HG03139 (cell line): ENCODE data around the gene NFS1.

ENCODE experiments used
- ATAC-seq: cut with Tn5 transposase; IDR thresholded peaks from one replicate; pipeline ENCODE4 v1.9.1; 2021; ENCODE audit not compliant: unreplicated experiment

Gene NFS1

DNA sequence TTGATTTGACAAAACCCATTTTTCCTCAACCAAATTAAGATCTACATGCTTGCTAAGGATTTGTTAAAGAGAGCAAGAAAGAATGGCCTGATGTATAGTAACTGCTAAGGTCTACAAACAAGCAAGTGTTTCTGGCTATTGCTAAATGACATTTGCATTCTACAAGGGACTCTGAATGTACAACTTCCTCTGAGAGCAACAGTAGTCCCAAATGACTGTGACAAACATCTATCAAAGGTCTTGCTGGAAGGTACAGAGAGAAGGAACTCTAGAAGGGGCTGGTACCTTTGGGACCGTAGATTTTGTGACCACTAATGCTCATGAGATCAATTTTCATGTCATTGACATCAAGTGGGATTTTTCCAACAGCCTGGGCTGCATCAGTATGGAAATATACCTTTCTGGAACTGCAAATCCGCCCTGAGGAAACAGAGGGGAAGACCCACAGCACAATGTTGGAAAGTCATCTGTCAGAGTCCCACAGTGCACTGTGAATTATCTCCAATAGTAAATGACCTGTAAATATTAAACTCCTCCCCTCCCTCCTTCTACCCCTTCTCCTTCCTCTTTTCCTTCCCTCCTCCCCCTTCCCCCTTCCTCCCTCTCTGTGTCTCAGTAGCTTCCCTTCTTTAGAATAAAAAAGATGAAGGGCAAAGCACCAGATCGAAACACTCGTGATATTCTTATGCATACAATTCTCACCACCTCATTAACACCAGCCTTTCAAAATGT is 18.5 kb downstream of the NFS1 start:
- ATAC-seq: no peak

DNA sequence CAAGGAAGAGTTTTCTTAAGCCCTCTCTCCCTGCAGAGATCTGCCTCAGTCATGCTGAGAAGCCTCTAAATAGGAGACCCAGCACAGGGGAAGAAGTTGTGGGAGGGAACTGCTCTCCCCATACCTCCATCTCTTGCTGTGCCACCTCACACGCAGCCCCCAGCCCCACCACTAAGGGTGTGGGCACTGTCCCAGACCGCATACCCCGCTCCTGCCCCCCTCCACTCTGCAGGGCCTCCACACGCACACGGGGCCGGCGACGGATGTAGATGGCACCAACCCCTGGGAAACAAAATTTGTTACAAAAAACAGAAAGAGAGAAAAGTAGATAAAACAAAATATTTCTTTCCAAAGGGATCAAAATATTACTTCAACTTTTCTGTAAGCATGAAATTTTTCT is 24.2 kb downstream of the NFS1 start:
- ATAC-seq: no peak

DNA sequence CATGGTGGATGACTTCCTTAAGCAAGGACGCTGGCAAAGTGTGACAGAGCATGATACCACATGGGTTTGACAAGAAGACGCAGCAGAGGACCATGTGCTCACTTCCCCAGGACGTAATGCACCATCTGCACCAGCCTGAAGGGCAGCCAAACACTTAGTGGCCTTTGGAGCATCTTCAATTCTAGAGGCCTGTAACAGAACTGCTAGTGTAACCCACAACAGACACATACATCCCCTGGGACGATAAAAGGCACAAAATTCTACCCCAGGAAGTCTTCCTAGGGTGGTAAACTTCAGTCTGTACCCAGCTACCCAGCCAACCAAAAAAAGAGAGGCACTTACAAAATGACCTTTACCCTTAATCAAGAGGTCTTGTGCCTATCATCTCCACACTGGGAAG is 25.3 kb downstream of the NFS1 start:
- no peak for ATAC-seq

DNA sequence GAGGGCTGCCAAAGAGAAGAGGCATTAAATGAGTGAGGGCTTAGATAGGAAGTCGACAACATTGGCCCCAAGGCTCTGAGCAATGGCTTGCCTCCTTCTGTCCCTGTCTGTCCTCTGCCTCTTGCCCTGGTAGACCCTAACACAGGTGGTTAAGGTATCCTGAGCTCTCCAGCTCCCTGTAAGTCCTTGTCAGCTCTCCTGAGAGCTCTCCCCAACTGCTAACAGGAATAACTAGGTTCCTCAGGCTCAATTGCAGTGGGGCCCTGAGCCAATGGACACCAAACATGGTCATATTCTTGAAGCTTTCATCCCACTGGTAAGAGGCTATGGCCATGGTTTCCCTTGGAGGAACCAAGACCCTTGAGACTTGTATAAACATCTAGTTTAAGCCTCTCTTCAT is 29.5 kb downstream of the NFS1 start:
- no peak for ATAC-seq

DNA sequence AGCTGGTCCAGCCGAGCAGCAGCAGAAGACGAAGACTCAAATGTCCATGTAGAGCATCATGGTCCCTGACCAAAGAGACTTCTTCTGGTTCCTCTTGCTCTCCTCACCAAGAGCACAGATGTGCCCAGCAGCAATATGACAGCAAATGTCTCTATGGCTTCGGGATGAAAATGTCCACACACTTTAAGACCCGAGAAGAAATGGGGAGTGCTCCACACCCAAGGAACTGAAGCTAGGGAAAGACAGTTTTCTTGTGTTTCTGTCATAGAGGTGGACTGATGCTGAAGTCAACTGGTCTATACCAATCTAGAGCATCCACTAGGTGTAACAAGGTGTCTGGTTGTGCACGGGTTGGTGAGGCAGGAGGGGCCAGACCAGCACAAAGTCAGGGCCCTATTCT is 29.9 kb downstream of the NFS1 start:
- ATAC-seq: no peak

DNA sequence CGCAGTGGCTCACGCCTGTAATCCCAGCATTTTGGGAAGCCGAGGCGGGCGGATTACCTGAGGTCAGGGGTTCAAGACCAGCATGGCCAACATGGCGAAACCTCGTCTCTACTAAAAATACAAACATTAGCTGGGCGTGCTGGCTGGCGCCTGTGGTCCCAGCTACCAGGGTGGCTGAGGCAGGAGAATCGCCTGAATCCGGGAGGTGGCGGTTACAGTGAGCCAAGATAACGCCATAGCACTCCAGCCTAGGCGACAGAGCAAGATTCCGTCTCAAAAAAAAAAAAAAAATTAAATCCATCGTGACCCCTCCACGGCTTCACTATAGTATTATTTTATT is 33.2 kb downstream of the NFS1 start:
- no peak for ATAC-seq

DNA sequence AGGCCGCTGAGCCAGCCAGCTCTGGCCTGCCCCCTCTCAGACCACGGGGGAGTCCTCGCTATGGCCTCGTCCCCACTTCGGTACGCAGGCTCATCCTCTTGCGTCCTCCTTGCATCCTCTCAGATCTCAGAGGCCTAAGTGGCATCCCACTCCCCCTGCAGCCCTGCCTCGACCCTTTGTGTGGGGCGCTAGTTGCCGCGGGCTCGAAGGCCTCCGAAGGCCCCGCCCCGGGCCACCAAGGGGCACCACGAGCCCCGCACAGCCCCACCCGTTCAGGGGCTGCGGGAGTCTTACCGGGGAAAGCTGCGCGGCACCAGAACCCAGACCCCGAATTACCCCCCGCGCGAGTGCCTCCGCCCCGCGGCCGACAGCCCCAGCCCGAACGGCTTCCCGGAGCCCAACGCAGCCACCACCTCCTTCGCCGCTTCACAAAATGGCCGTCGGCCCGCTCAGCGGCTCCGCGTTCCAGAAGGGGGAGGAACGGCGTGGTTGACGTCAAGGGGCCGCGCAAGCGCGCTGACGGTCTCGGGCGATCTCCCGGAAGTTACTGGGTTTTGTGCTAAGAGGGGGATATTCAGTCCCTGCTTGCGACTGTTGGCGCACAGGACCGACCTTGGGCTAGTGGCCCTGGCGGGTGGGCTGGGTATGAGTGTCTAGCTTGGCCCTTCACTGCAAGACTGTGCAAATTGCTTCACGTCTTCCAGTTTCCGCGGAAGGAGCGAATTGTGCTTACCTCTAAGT is 34.5 kb downstream of the NFS1 start, which contains the start of the genes CPNE1 and RBM12:
Gene CPNE1, minus strand, starts transcription at position 435 of the 741 bp plus-strand sequence. CDS start 31,977 bp downstream, outside the sequence.
Gene RBM12, minus strand, starts transcription at position 435 of the 741 bp plus-strand sequence. CDS start 9,578 bp downstream, outside the sequence.
- peak; percentile 74 for ATAC-seq

DNA sequence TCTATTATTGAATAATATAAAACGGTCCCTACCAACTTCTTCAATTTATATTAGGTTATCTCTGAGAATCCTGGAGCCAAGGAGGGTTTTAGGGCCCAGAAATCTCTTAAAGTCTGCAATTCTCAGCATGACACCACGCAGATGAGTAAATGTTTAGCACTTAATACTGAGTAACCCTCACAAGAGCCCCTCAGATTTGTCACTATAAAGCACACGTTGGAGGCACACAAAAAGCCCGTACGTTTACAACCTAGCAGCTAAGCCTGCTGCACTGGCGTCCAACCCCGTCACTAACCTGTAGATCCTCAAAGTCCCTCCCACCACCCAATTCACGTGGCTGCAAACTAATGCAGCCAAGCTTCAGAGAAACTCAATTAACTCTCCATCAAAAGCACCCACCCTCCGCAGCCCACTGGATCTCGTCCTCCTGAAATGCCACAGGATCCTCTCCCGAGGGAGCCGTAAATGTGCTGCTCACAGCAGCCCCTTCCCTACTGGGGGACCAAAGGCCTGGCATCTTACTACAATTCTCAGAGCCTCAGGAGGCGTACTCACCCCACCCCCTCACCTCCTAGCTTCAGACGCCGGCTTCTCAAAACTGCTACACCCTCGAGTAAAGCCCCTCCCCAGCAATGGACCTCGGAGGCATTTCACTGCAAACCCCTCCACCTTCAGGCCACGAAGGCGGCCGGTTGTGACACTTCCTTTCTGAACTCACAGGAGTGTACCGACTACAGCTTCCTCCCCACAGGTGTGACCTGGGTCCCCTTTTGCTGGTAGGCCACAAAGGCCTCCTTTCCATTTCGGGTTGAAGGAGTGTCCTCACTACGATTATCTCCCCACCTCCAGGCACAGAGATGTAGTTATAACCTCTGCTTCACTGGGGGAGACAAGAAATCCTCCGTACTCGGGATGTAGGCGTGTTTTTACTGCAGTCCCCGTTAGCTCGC is 35.4 kb downstream of the NFS1 start:
- peak; percentile 18 for ATAC-seq

DNA sequence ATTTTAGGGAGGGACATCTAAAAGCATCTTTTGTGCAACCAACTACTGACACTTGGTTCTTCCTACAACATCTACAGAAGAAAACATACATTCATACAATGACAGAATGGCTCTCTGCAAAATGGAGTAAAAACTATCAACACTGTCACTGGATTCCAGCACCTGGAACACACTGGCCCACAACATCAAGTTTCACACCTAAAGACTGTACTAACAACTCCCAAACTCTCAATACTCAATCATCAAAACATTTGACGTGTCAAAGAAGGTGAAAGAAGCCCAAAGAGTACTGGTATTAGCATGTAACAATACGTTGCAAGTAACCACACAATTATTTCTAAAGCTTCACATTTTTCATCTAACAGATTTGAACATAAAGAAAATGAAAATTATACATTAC is 36.6 kb downstream of the NFS1 start:
- ATAC-seq: no peak

DNA sequence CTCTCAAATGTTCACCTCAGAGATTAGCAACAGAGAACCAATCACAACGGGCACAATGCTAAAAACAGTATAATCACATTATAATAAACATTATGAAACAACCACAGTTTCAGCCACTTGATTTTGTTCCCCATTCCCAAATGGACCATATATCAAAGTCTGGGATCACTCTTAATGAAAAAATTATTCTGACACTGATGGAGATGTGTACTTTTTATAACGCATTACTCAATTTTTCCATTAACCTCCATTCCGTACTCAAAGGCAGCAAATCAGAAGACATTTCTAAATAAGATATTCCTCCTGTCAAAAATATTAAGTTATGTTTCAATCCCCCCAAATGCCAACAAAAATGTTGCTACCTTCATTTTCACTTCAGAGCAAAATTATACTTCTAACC is 37.2 kb downstream of the NFS1 start:
- ATAC-seq: no peak

DNA sequence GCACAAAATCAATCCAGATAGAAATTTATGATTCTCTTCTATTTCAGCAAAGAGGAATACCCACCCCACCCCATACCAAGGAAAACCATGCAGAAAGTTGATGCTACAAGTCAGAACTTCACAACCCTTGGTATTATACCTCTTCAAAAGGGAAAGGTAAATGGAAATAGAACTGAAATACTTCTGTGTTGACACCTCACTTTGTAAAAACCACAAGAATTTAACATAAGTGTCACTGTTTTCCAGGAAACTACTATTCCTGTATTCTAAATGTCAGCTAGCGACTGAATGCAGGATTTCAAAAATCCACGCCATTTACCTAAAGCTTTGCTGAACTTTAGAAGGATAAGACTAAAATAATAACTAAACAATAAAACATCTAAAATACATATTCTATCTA is 38.1 kb downstream of the NFS1 start:
- no peak for ATAC-seq

DNA sequence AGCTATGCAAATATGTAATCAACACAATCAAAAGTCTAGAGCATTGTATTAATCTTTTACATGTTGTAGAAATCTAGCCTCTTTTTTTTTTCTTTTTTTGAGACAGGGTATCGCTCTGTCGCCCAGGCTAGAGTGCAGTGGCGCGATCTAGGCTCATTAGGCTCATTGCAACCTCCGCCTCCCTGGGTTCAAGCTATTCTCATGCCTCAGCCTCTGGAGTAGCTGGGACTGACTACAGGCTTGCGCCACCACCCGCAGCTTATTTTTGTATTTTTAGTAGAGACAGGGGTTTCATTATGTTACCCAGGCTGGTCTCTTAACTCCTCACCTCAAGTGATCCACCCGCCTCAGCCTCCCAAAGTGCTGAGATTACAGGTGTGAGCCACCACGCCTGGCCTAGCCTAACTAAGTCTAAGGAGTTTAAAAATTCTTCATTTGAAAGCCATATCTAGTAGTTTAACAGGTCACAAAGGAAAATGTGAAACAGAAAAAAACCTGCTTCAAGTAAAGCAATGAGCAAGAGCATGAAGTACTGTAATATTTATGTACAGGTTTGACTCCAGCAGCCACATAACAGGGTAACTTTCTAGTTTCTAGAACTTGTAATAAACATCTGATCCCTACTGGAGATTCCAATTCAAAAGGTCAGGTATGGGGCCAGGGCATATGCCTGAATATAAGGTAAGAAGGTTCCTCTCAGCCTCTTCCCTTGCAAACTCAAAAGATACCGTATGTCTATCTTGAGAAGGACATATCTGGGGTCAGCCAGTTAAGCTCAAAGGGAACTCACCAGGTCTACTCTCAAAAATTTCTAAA is 38.8 kb downstream of the NFS1 start:
- no peak for ATAC-seq

DNA sequence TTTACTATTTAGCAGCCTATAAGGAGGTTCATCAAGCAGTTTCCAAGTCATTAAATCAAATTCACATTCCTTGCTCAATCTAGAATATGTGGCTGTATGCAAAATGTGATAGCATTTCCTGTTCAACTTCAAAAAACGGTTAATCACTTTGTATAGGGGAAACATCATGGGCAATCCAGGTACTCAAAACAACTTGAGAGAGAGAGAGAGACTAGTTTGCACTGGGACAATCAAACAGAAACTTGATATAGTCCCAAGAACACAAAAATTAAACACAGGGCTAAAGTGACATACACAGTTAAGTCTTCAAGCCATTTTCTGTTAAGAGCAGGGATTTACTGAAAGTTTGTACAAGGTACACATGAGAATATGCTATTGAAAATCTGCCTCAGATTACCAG is 41.9 kb downstream of the NFS1 start:
- no peak for ATAC-seq

DNA sequence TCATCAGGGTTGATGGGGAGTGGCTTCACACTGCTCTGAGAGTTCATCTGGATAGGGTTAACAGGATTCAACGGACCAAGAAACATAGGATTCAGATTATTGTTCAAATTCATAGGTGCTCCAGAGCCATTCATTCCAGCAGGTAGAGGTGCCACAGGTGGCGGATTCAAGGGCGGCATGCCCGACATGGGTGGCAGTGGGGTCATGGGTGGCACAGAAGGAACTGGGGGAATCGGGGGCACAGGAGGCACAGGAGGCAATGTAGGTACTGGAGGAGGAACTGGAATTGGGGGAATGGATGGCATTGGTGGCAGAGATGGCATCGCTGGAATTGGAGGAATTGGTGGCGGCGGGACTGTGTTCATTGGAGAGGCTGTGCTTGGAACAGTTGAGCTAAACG is 44.7 kb downstream of the NFS1 start:
- no peak for ATAC-seq

DNA sequence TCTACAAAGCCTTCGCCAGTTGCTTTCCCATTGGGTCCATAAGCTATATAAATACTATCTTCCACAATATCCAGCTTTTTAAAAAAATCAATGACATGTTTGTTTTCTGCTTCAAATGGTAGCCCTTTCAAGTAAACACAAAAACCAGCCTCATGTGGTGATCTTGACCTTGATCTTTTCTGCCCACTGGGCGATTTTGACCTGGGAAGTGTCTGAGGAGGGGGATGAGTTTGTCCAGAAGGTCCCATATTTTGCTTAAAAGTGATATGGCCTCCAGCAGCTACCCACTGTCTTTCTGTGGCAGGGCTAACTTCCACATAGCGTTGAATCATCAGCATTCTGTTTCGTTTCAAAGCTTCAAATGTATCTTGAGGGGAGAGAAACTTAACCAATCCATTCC is 45.3 kb downstream of the NFS1 start:
- no peak for ATAC-seq

DNA sequence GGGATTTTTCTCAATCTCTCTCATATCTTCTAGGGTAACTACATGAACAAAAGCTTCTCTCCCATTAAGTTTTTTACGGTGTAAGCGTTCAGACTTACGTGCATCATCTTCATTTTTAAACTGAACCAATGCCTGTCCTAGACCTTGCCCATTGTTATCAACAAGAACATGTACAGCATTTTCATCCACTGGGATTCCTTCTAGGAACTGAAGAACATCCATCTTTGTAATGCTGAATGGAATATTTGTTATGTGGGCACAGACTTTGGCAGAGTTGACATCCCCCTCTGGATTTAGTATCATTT is 45.8 kb downstream of the NFS1 start:
- ATAC-seq: no peak

DNA sequence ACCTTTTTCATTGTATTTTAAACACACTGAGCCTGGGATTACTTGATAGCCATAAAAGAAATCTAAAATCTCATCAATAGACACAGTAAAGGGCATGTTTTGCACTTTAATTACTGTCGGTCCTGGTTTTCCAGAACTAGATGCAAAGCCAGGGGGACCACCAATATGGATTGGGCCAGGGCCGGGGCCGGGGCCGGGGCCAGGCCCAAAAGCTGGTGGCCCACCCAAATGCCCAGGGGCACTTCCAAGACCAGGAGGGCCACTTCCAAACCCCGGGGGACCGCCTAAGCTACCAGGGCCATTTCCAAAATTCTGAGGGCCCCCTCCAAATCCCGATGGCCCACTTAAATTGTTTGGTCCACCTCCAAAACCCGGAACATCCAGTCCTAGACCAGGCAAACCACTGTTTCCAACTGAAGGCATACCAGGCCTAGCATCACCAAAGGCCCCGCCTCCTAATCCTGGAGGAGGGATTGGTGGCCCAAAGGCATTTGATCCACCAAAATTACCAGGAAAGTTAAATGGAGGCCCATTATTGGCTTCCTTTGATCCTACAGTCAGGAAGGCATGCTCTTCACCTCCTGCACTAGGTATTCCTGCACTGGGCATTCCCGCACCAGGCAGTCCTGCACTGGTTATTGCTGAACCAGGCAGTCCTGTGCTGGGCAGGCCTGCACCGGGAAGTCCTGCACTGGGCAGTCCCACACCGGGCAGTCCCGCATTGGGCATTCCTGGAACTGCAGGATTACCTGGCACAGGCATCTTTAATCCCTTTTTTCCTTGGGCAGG is 46.3 kb downstream of the NFS1 start:
- ATAC-seq: no peak

DNA sequence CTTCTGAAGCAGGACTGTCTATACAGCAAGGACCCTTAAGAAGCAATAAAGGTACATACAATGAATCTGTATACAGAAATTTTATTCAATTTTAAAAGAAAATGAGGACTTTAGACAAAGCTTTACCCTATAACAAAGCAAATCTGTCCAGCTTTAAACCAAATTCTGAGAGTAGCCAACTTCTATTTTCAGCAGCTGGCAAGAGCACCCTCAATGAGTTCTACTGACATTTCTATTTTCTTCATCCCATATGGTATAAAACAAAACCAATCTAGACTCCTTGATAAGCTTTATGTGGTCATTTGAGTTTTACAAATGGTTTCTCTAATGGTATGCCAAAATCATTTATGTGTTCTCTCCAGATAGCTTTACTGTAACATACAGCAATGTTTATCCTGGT is 47.2 kb downstream of the NFS1 start:
- ATAC-seq: no peak

DNA sequence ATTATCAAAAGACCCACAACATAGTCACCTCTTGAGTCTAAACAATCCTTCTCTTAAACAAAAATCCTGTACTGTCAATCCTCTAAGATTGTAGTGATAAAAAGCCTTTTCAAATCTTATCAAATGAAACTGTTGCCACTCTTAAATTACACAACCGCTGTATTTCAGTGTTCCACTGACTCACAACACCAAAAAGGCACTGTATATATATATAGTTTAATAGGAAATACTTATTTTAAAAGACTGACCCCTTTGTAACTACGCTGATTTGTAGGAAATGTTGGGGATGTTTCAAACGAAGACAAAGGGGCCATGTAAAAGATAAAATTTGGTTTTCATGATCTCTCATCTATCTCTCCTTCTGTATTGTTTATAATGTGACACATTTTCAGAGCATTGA is 48.5 kb downstream of the NFS1 start:
- no peak for ATAC-seq

DNA sequence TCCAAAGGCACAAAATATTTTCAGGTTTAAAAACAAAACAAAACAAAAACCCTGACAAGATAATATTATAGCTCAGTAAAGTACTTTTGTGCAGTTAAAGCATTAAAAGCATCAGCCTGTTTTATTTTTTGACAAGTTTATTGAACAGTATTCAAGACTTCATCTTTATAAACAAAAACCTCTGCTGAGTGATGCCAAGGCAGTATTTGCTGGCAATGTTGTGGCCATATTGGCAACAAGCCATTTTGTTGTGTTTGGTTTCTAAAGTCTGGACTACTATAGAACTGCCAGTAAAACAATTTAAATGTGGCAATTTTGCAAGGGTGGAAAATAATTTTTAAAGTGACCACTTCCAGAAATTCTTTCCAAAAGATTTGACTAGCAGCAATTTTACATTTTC is 50.3 kb downstream of the NFS1 start:
- no peak for ATAC-seq
